Ramos (cell line): ENCODE data around the gene PRRC2A.
"Not testable (repeated sequence)": the region's sequence is repeated elsewhere in the genome, so short reads cannot be mapped to it uniquely, and the experiment has no call there.

Experiments
- in situ Hi-C: fragments of 300-500 bp; cut with MboI; formaldehyde crosslinking; loops from one replicate; pipeline ENCODE4 v1.14.3; 2022; ENCODE audit warnings: low sequenced_read_pairs; ENCODE audit not compliant: unreplicated experiment

PRRC2A gene

GRCh38 chr6:31585491-31585890 is 35.0 kb upstream of the PRRC2A start:
- in situ Hi-C loops, result no loop called here

- in situ Hi-C loops, result no loop called here
Measured at GRCh38 chr6:31586008-31586407, 34.5 kb upstream of the PRRC2A start, which contains the start of gene LST1. LST1 (plus strand) TSS chr6:31586277; CDS start chr6:31587300, 1,023 bp downstream.

DNA sequence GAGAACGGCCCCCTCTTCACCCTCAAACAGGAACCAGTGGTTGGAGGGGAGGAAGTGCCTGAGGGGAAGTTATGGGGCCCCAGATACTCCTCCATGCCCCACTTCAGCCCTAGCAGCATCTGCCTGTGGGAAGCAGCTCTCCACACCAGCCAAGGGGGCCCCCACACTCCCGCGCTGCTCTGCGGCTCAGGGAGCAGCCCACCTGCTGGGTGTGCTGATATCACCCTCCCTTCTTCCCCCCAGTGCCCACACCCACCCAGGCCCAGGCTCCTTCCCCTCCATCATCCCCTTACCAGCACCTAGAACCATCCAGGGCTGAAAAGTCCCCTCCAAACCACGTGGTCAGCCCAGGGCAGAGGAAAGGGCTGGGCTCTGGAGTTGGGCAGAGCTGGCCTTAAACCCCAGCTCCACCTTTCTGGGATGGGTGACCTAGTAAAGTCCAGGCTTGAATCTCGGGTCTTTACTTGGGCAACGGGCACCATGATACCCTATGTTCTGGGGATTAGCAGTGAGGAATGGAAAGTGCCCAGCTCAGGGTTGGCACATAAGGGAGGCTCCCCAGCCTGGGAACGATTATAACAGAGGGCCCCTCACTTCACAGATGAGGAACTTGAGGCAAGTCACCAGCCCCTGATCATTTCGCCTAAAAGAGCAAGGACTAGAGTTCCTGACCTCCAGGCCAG is 33.8 kb upstream of the PRRC2A start:
- in situ Hi-C loops, result no loop called here

DNA sequence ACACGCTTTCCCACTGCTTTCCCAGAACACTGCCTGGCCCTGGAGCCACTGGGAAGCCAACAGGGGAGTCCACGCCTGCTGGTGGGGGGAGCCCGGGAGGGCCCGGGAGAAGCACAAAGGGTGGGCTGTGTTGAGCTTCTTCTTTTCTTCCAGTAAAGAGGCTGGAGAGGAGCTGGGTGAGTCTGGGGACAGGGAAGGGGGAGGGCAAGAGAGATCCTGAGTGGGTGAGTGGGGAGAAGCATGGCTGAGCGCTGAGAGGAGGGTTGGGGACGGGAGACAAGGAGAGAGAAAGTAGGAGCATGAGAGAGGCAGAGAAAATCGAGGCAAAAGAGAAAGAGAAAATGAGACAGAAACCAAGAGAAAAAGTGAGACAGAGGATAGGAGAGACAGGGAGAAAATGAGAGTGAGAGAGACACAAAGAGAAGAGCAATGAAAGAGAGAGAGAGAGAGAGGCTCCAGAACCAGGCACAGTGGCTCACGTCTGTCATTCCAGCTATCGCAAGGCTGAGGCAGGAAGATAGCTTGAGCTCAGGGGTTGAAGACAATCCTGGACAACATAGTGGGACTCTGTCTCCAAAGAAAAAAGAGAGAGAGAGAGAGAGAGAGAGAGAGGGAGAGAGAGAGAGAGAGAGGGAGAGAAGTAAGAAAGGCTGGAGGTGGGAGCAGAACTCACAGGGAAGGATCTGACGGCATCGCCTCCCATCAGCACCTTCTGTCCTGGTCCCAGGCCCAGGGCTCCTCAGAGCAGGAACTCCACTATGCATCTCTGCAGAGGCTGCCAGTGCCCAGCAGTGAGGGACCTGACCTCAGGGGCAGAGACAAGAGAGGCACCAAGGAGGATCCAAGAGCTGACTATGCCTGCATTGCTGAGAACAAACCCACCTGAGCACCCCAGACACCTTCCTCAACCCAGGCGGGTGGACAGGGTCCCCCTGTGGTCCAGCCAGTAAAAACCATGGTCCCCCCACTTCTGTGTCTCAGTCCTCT is 32.4 kb upstream of the PRRC2A start:
- in situ Hi-C loops, result no loop called here

- in situ Hi-C loops, result no loop called here
Measured at GRCh38 chr6:31588871-31589650, 31.5 kb upstream of the PRRC2A start.

DNA sequence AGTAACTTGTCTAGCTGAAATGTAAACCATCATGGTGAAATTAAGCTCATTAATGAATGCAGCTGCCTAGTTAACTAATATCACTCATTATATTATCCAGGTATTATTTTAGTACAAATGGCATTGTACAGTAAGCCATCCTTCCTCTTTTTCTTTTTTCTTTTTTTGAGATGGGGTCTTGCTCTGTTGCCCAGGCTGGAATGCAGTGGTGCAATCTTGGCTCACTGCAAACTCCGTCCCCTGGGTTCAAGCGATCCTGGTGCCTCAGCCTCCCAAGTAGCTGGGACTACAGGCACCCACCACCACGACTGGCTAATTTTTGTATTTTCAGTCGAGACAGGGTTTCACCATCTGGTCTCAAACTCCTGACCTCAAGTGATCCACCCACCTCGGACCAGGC is 29.8 kb upstream of the PRRC2A start:
- in situ Hi-C loops, result not testable (repeated sequence)

- in situ Hi-C loops, result no loop called here
Measured at GRCh38 chr6:31592396-31592771, 28.1 kb upstream of the PRRC2A start.

- in situ Hi-C loops, result loop anchor here (5.0 kb wide), 2 partner anchors 50 to 105 kb away; partner anchors contain the start of genes ATP6V1G2 and NFKBIL1
Measured at GRCh38 chr6:31597006-31597405, 23.5 kb upstream of the PRRC2A start.

GRCh38 chr6:31607317-31607716 is 13.2 kb upstream of the PRRC2A start:
- in situ Hi-C loops, result no loop called here

- in situ Hi-C loops, result no loop called here
Measured at GRCh38 chr6:31609519-31610406, 10.8 kb upstream of the PRRC2A start.

DNA sequence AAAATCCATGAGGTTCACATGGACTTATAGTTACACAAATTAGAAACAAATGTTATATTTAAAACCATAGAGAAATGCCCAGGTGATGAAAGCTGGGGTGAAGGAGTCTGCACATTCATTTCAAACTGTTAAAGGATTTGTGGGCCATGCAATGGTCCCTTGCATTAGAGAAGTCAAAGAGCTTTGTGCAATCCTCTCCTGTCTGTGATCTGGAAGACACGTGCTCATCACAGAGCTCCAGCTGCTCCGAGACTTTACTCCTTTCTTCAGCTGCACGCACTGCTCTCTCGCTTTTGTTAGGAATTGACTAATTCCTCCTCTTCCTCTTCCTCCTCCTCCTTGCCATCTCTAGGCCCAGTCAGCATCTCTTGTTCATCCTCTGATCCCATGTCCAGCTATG is 9.5 kb upstream of the PRRC2A start:
- in situ Hi-C loops, result no loop called here

DNA sequence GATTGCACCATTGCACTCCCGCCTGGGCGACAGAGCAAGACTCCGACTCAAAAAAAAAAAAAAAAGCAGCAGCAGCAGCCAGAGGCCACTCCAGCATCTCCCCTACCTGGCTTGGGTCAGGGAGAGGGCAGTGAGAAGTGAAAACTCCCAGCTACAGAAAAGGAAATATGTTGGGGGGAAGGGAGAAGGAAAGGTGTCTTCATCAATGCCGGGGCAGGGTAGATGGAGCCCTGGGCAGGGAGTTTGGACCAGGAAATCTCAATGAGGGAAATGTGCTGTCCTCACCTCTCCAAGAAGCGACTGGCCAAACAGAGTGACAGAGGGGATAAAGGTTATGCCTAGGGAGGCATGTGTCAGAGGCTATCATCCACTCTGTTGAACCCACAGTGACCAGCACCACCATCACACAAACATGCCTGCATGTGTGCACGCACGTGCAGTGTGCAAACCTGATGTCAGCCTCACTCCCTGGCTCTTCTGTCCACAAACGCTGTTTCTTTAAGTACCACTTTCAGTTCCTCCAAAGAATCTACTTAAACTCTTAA is 6.4 kb upstream of the PRRC2A start:
- in situ Hi-C loops, result no loop called here

GRCh38 chr6:31614684-31615578 is 5.6 kb upstream of the PRRC2A start, which contains the start of gene AIF1:
AIF1 (plus strand) TSS chr6:31615234; CDS start chr6:31615330, 96 bp downstream.
- in situ Hi-C loops, result no loop called here

GRCh38 chr6:31615748-31616147 is 4.8 kb upstream of the PRRC2A start:
- in situ Hi-C loops, result no loop called here

- in situ Hi-C loops, result no loop called here
Measured at GRCh38 chr6:31617010-31617409, 3.5 kb upstream of the PRRC2A start.

DNA sequence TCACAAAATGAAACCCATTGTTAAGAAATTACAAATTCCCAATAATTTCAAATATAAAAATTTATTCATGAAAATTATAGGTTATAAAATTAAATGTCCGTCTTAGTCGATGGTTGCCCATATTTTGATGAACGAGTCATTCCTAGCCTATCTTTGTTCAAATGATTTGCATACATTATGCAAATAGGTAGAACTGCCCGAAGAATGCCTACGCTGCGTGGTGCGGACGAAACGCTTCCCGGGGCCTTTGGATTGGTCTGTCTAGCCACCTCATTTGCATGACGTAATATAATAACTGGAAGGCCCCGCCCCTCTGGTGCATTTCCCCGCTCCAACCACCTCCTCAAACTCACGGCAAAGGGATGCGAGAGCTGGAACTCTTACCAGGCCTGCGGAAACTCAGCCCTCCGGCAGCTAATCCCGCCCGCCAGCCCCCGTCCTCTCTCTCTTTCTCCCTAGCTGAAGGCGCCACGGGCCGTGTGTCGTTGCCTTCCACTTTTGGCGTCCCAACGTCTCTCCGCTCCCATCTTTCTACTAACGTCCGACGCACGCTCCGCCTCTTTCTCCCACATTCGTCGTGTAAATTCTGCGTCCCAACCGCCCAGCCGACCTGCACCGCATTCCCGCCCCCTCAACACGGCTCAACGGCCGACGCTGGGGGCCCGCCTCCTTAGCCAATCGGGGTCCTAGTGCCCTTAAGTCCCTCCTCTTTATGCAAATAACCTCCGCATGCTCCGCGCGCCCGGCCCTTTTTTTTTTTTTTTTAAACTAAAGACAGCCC is 520 bp upstream of the PRRC2A start:
- in situ Hi-C loops, result no loop called here

DNA sequence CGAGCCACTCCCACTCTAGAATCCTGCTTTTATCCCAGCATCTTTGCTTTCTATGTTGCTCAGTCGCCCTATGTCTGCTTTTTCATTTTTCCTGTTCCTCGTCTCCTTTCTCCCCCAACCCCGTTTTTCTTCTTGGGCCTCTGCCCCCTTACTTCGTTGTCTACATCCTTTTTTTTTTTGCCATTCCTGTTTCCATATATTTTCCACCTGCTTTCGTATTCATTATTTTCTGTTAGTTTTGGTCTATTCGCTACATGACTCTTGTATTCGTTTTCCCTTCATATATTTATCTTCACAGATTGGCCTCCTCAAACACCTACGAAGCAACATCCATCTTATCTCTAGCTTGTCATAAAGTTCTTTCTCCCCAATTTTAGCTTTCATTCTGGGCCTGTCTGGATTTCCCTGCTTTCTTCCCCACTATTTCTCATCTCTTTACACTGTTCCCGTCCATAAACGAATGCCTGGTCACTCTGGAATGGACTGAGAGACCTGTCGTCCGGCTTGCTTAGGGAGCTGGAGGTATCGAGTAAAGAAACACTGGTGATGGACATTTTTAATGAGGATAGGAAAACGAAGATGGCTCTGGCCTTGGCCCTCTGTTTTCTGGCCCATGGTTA is 915 bp downstream of the PRRC2A start:
- in situ Hi-C loops, result no loop called here
